Gastrocnemius medialis (tissue), 4 donors: Measurements from ENCODE around the gene USP27X.

ENCODE experiments used
- CTCF ChIP-seq, 5 experiments: fragments of 450-650 bp in 3 of 5; fragments of 200-600 bp in 2 of 5; sonication (generic) in 2 of 5; IDR thresholded peaks in 4 of 5; conservative IDR thresholded peaks in 1 of 5; 1 replicate in 4 of 5; 2 replicates in 1 of 5; pipeline ENCODE4 v1.5.1; 2016 to 2019; ENCODE audit warnings: antibody characterized with exemption in 5 of 5, mild to moderate bottlenecking in 3 of 5, moderate library complexity in 3 of 5
- POLR2A ChIP-seq, 2 donors: fragments of 450-650 bp; IDR thresholded peaks; one replicate each; pipeline ENCODE4 v1.6.1; 2017; ENCODE audit warnings: antibody characterized with exemption in 2 of 2, mild to moderate bottlenecking in 2 of 2, moderate library complexity in 2 of 2

GRCh38 chrX:49850028-49850427, 29.3 kb upstream of the USP27X start:
- TF ChIP-seq CTCF (IDR thresholded peaks at IDR 0.05 in 4 of 5, conservative IDR thresholded peaks at IDR 0.05 in 1 of 5) (no peak), POLR2A (IDR thresholded peaks at IDR 0.05) (no peak)
